Right lobe of liver (tissue), 4 donors: ENCODE measurements around the gene CDKAL1.

Source experiments
- CTCF ChIP-seq, 4 donors: fragments of 200-600 bp in 3 of 4; fragments of 450-650 bp in 1 of 4; IDR thresholded peaks; one replicate each; pipeline versions ENCODE4 v1.5.1 to v1.8.0; 2016 to 2022; ENCODE audit warnings: antibody characterized with exemption in 4 of 4, mild to moderate bottlenecking in 2 of 4
- POLR2A ChIP-seq: fragments of 450-650 bp; IDR thresholded peaks from one replicate; pipeline ENCODE4 v1.6.1; 2017; ENCODE audit warnings: antibody characterized with exemption, mild to moderate bottlenecking
- donor health status: DM: no; HTN: no; CAD: no.
- donor health status: DM: no; HTN: no; CAD: no.
- donor health status: DM: no; HTN: yes; CAD: no.

DNA sequence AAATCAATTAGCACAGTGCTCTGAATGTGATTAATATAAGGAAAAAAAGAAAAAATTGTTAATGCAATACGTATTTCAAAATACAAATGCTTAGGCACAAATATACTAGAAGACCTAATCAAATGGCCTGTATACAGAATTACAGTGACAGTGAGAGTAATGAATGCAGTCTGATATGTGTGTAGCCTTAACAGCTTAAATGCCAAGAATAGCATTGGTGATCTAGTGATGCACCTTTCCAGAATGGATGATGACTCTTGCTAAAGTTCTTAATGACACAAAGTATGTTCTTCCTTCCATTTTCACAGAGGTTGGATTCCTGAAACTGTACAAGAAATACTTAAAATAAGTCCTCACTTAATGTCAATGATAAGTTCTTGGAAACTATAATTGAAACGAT is 131.0 kb downstream of the CDKAL1 start:
- TF ChIP-seq CTCF (IDR thresholded peaks at IDR 0.05) (no peak), POLR2A (no peak)
